GM19463 (cell line): Measurements from ENCODE around the gene SHF.
"Not testable (repeated sequence)": the region's sequence is repeated elsewhere in the genome, so short reads cannot be mapped to it uniquely, and the experiment has no call there.

Experiments
- ATAC-seq: cut with Tn5 transposase; IDR thresholded peaks from one replicate; pipeline ENCODE4 v1.9.1; 2021; ENCODE audit warnings: mild to moderate bottlenecking, moderate library complexity; ENCODE audit not compliant: unreplicated experiment

Gene SHF, protein sequence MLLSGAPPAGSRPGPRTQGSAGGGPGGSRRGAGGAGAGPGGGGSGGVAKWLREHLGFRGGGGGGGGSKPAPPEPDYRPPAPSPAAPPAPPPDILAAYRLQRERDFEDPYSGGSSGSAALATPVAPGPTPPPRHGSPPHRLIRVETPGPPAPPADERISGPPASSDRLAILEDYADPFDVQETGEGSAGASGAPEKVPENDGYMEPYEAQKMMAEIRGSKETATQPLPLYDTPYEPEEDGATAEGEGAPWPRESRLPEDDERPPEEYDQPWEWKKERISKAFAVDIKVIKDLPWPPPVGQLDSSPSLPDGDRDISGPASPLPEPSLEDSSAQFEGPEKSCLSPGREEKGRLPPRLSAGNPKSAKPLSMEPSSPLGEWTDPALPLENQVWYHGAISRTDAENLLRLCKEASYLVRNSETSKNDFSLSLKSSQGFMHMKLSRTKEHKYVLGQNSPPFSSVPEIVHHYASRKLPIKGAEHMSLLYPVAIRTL

DNA sequence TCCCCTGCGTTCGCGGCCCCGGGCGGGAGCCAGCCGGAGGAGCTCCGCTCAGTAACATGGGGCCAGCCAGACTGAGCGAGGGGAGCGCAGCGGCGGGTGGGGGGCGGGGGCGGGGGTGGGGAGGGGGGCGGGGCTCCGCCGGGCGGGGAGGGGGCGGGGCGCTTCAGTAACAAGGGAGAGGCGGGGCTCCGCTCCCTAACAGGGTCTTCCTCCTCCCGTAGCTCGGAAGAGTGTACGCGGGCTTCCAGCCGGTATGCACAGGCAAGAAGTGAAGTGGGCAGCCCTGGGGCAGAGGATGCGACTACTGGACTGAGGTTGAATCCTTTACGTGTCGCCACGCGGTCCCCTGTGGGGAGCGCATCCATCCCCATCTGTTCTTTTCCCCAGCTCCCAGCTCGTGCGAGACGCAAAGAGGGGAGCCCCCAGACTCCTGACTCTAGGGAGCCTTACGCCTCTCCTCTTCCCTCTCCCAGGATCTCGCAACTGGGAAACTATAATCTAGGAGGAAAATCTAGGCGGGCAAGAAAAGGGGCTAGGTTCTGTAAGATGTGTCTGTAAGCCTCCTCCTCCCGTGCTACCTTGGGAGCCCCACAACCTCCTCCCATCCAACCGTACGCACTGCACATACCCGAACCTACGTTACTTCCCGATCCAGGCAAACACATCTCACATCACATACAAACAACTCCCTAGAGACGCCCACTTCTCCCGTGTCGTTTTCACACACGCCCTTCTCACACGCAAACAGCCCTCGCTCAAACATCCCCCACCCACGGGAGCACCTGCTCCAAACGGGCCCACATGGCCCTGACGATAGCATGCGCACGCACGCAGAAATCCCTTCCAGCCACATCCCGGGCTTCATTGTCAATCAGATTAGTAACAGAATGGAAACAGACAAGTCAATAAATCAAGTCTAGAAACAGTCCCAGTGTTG, at the start of gene SHF:
Gene SHF (minus strand): TSS at position 73 of the 937 bp plus-strand sequence. CDS start 15 bp downstream, at position 58.
- peak; percentile 47 for ATAC-seq

DNA sequence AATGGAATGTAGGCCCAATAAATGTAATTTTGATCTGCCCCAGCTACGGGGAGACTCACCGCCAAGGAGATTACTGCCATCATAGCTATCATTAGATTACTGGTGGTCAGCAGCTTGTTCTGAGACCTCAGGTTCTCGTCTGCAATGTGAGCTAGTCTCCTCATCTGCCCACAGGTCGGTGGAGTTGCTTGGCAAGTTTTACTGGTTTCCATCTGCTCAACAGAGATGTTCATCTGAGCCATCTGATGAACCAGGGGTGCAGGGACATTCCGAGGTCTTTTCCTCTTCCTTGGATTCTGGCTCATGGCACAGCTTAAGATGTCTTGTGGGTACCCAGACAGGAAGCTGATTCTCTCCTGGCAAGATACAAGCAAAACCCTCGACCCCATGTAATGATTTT, 49.0 kb upstream of the SHF start:
- ATAC-seq, result not testable (repeated sequence)

DNA sequence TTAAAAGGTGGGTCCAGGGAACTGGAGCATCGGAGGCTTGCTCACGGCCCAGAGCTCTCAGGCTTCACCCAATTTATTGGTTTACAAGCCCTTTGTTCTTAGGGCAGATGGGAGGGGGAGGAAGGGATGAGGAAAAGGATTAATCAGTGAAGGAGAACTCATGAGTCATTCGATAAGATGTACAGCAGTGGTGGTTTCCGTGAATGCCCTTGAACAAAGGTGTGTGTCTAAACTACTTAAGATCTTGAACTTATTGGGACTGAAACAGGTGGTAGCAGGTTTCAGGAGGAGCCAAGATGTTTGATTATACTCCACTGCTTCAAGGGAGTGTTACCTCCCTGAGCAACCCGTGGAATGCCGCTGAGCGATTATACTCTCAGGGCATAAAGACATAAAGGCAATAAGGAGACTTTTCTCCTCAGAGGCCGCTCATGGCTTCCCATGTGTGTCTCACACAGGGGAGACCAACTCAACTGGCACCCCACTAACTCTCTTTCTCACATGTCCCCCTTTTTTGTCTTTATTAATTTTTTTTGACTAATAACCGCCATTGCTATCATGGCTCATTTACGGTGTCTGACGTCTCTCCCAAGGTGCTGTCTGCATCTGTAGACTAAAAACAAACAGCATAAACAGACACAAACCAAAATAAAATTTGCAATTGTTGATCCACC, 46.9 kb upstream of the SHF start:
- no peak for ATAC-seq

DNA sequence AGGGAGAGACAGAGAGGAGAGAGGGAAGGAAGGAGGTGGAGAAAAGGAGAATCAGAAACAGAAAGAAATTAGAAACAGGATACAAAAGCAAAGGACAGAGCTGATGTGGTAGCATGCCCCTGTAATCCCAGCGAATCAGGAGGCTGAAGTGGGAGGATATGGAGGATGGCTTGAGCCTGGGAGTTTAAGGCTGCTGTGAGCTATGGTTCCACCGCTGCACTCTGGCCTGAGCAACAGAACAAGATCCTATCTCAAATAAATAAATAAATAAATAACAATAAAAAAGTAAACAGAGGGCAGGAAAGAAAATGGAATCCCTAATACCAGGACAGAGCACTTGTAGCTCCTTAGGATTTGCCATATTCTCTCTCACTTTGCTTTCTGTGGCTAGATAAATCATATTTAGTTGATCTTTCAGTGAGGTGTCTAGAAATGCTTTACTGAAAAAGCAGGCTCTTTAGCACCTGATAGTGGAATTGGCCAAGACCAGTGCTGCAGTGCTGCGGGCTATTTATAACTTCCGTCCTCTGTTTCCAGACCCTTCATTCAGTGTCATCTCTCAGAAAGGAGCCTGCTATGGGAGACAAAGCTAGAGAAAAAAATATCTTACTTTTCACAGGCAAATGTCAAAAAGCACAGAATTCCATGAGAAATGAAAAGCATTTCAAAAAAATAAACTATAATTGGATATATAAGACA, 44.2 kb upstream of the SHF start:
- ATAC-seq, result no peak

DNA sequence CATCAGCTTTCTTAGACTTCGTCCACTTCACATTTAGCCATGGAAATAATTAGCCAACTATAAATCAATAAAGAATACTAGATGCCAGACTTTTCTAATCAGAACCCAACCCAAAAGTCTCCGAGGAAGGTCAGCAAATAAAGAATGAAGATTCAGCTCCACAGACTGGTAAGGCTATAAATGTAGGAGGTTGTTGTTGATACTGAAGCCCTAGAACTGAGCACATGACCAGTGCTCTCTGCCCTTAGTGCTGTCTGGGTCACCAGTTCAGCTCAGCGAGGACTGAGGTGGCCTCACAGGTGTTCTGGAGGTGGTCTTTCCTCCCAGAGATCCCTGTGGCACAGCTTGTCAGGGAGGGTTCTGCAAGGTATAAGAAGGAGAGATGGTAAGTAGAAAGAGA, 43.4 kb upstream of the SHF start:
- ATAC-seq, result no peak

DNA sequence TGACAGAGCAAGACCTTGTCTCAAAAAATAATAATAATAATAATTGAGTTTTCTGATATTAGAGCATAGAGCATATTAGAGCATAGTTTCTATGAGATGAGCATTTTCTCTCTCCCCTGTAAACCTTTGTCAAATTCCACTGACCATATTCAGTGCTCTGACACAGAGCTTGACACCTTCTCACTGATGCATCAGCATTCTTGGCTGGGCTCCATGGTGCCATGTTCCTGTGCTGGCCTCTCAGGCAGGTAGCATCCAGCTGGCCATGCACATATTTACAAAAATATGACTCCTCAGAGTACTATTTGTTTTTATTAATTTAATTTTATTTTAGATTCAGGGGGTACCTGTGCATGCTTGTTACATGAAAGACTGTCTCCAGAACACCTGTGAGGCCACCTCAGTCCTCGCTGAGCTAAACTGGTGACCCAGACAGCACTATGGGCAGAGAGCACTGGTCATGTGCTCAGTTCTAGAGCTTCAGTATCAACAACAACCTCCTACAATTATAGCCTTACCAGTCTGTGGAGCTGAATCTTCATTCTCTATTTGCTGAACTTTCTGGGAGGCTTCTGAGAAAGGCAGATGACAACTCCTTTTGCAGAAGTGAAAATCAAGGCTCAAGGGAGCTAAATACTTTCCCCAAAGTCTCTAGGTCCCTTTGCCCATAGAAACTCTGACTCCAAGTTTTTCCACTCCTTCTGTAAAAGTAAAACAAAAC, 42.6 kb upstream of the SHF start:
- no peak for ATAC-seq

DNA sequence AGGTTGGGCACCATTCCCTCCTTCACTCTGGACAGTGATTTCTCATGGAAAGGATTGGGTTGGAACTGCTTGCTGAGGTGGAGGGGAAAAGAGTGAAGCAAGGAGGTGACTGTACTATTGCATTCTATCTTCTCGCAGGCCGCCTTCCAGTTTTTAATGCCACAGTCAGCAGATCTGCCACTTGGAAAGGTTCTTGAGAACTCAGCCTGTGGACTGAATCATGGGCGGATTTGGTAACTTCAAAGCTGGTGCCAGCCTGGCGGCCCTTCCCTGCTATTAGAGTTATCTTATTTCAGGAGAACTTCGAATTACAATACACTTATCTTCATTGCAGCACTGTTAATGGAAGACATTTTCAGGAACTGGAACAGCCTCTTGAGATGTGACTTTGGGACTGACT, 41.2 kb upstream of the SHF start:
- ATAC-seq, result no peak

DNA sequence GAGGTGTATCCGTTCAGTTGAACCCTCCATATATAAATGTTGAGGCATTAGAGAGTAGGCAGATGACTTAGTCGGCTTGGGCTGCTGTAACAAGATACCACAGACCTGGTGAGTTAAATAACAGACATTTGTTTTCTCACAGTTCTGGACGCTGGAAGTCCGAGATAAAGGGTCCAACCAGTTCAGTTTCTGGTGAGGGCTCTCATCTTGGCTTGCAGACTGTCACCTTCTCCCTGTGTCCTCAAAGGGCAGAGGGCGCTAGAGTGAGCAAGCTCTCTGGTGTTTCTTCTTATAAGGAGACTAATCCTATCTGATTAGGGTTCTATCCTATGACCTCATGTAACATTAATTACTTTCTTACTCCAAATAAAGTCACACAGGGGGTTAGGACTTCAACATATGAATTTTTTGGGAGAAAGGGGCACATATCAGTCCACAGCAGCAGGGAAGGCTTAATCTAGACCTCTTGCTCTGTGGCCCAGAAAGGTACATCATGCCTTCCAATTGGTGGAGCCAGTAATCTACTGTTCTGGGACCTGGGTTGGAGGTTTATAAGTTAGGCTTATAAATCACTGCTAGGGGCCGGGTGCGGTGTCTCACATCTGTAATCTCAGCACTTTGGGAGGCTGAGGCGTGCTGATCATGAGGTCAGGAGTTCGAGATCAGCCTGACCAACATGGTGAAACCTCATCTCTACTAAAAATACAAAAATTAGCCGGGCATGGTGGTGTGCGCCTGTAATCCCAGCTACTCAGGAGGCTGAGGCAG, 37.9 kb upstream of the SHF start:
- no peak for ATAC-seq

DNA sequence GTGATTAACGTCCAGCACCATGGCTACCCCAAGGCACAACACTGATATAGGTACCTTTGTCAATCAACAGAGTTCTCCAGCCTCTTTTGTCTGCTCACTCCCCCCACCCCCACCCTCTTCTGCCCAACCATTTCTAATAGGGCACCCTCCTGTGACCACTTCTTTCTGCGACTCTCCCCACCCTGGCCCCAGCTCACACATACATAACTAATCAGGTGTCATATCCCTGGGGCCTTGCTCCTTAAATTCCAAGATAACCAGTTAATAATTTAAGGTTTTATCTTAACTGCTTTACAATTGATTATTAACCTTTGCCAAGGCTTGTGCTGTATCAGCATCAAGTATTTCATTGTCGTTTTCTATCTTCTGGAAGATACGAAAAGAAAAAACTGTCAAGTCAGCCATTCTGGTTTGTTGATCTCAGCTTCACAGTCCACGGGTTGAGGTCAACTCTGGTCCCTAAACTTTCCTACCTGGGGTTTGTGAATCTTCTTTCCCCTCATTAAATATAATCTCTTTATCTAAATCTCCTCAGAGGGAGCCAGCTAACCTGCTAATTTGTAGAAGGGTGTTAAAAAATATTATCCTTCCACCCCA, 37.0 kb upstream of the SHF start:
- no peak for ATAC-seq

DNA sequence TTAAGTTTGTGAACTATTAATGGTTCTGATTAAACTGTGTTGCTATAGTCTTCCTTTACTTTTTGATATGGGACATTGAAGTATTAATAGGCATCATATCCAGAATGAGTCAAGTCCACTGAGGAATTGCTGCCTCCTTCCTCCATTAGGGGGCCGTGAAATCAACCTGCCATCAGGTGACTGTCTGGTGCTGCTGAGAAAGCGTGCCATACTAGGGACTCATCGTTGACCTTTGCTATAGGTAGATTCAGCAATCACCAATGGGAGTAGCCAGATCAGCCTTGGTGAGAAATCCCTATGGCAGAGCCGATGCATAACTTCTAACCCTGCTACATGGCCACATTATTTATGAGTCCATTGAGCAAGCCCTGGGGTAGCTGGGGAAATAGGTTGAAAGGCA, 34.2 kb upstream of the SHF start:
- ATAC-seq, result no peak

DNA sequence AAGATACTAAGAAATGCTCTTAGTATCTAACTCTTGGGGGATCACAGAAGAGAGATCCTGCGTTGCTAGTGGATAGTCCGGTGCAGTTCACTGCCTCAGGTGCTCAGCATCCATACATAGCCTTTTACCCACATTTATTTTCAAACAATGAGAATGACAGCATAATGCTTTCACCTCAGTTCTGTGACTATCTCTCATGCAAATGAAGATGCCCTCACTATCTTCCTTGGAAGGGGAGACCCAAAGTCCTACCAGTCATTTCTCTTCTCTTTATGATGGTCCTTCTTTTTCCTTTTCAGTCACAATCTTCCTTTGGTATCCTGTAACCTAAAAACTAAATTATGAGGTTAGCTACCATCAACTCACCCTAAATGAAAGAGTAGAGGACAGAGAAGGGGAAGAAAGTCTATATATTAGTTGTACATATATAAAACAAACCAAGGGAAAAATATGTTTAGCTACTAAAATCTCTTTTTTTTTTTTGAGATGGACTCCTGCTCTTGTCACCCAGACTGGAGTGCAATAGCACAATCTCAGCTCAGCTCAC, 33.4 kb upstream of the SHF start:
- no peak for ATAC-seq

DNA sequence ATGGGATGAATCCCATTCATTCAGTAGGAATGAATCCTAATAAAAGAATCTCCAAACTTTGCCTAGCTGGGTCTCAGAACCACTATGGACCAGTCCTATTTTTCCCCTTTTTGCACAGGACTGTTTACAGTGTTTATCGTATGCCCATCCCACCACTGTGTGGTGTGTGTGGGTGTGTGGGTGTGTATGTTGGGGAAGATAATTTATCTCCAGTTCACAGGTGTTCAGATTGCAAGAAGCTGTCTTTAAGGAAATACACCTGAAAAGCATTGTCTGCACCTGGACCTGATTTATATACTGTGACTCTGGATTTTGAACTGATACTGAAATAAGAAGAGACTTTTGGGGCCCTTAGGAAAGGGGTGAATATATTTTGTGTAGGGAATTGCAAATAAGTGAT, 24.7 kb upstream of the SHF start:
- ATAC-seq, result no peak

DNA sequence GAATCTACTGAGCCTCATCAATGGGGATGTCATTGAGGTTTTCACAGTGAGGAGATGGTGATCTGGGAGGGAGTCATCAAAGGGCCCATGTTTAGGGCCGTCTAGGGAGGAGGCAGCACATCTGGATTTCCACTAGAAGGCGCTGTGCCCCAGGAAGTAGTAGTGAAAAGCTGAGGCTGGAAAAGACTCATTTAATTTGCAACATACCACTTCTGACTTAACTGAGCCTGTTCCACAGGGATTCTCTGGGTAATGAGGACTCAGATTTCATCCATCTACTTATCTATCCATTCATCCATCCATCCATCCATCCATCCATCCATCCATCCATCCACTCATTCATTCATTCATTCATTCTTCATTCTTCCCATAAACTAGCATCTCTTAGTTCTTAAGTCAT, 17.4 kb upstream of the SHF start:
- ATAC-seq, result no peak

DNA sequence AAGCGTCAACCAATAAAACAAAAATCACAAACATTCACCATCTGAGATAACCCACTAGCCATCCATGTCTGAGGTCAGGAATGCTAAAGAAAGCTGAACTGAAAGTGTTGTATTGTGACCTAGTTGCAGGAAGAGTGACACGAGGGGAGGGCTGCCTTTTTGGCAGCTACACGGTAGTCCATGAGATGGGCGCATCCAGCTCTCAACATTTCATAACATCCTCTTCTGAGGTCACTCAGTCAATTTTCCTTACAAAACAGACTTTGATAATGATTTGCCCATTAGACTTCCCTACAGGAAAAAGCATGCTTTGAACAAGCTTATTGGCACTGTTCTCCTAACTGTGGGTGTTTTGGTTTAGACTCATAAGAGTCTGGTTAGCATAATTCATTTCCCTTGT, 15.4 kb upstream of the SHF start:
- ATAC-seq, result no peak

DNA sequence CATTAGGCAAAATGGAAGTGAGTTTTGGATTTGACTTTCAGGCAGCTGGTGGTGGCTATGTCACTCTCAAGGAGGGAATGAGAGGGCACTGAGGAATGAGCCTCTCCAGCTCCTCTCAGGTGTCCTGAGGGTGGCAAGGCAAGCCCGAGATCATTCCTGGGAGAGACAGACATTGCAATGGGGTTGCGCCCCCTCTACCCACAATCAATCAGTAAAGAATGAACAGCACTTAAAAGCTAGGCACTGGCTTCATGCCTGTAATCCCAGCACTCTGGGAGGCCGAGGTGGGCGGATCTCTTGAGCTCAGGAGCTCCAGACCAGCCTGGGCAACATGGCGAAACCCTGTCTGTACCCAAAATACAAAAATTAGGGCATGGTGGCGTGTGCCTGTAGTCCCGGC, 14.1 kb upstream of the SHF start:
- no peak for ATAC-seq

DNA sequence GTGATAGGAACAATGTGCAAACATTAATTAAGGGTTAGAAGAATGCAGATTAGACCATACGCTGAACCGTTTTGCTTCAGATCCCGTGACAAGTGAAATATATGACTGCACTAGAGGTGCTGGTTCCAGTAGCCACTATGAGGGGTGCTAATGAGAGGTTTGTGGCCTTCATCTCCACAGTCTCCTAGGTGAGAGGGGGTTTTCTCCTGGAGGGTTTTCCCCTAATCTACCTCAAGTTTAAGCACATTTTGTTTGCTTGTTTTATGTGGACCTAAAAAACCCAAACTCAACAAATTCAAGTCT, 13.7 kb upstream of the SHF start:
- ATAC-seq, result no peak

DNA sequence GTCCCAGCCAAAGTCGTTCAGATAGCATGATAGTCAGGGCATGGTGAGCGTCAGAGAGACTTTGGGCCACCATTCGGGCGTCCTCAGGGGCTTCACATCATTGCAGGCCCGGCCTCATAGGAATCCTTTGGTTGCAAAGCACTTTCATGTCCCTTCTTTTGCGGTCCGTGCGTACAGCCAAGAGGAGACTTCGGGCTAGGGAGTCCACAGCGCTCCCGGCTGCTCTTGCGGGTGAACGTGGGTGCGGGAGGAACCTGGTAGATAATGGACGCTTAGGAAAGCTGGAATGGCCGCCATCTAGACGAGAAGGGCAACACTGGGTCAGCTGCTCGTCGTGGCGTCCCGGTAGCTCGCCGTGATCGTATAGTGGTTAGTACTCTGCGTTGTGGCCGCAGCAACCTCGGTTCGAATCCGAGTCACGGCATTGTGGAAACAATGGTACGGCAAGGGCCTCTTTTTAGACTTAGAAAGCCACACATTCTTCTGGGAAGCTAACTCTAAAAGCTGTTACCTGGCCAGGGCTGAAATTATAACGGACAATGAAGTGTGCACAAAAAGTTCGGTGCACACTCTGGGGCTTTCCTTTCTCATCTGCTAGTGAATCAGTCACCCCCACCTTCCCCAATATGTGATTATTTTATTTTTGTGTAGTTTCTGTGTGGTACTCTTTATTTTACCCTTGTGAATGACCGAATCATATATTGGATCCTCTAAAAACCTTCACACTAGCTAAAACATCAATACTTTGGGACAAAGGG, 13.2 kb upstream of the SHF start:
- ATAC-seq, result no peak
